B cell (primary cell): ENCODE measurements around the gene TRIO. TPM values are rescaled to one million over a fixed set of nuclear protein-coding genes. Genes with fewer than 3 reads are reported as not detected.
"Not testable (repeated sequence)": the region's sequence is repeated elsewhere in the genome, so short reads cannot be mapped to it uniquely, and the experiment has no call there.

ENCODE experiments used
- ATAC-seq: fragments of 200-7000 bp; cut with Tn5 transposase; one replicate; pipeline ENCODE4 v1.10.0; 2021; ENCODE audit warnings: low read depth, mild to moderate bottlenecking, moderate number of reproducible peaks, moderate library complexity
- CTCF ChIA-PET: fragments of 350-600 bp; sonication (Branson Sonifier 250); formaldehyde crosslinking; loops from one replicate; lab custom pipeline; 2021; ENCODE audit warnings: antibody characterized with exemption, inconsistent platforms; lab: Charles Lee
- POLR2A ChIA-PET: fragments of 350-600 bp; sonication (Branson Sonifier 250); formaldehyde crosslinking; loops from one replicate; lab custom pipeline; 2021; ENCODE audit warnings: antibody characterized with exemption; lab: Charles Lee
- DNase-seq: peaks from one replicate; pipeline ENCODE4 v3.0.0; 2013
- H2AFZ ChIP-seq: 2 replicates; pipeline ENCODE4 v1.6.1; 2012; ENCODE audit warnings: mild to moderate bottlenecking, low read depth, low read length; ENCODE audit not compliant: insufficient read depth, poor library complexity, severe bottlenecking
- H3K27ac ChIP-seq, 2 donors: 1 replicate in 1 of 2; 2 replicates in 1 of 2; pipeline ENCODE4 v1.5.1; 2012 to 2013; ENCODE audit warnings: low read length in 2 of 2, mild to moderate bottlenecking in 2 of 2, moderate library complexity in 1 of 2
- H3K27me3 ChIP-seq, 4 experiments: fragments of 200-600 bp in 1 of 4; sonication (generic) in 1 of 4; replicated peaks in 1 of 4; 1 replicate in 2 of 4; 2 replicates in 2 of 4; pipeline versions ENCODE4 v1.6.1 to v1.7.0; 2013 to 2016; ENCODE audit warnings: low read length in 3 of 4, mild to moderate bottlenecking in 2 of 4, mixed read lengths in 1 of 4, moderate library complexity in 1 of 4; ENCODE audit not compliant: insufficient read depth in 4 of 4, control insufficient read depth in 3 of 4; ENCODE audit errors: control extremely low read depth in 1 of 4
- H3K36me3 ChIP-seq, 2 experiments: replicated peaks in 1 of 2; 1 replicate in 1 of 2; 2 replicates in 1 of 2; pipeline versions ENCODE4 v1.6.1 to v1.7.1; 2013; ENCODE audit warnings: low read length in 1 of 2; ENCODE audit not compliant: insufficient read depth in 2 of 2, control insufficient read depth in 1 of 2; ENCODE audit errors: control extremely low read depth in 1 of 2, extremely low read depth in 1 of 2
- H3K4me1 ChIP-seq, 2 donors: fragments of 200-600 bp in 1 of 2; sonication (generic) in 1 of 2; 1 replicate in 1 of 2; 2 replicates in 1 of 2; pipeline versions ENCODE4 v1.5.1 to v1.6.1; 2013 to 2017; ENCODE audit warnings: low read length in 2 of 2; ENCODE audit not compliant: control insufficient read depth in 2 of 2, insufficient read depth in 2 of 2
- H3K4me2 ChIP-seq: replicated peaks from 2 replicates; pipeline ENCODE3; 2012; ENCODE audit warnings: mild to moderate bottlenecking, low read depth, low read length; ENCODE audit not compliant: poor library complexity, severe bottlenecking
- H3K4me3 ChIP-seq, 5 experiments: fragments of 200-600 bp in 1 of 5; sonication (generic) in 1 of 5; 1 replicate in 3 of 5; 2 replicates in 2 of 5; pipeline versions ENCODE4 v1.5.1 to v1.7.0; 2011 to 2016; ENCODE audit warnings: low read length in 4 of 5, mild to moderate bottlenecking in 4 of 5, low read depth in 2 of 5, control low read depth in 1 of 5, moderate library complexity in 1 of 5; ENCODE audit not compliant: insufficient read depth in 1 of 5; ENCODE audit errors: control extremely low read depth in 1 of 5, extremely low read depth in 1 of 5
- H3K79me2 ChIP-seq: fragments of 200-600 bp; sonication (generic); one replicate; pipeline ENCODE4 v1.6.0; 2016; ENCODE audit warnings: low read length; ENCODE audit not compliant: control insufficient read depth, insufficient read depth
- H3K9ac ChIP-seq: fragments of 200-600 bp; sonication (generic); 2 replicates; pipeline ENCODE4 v1.6.1; 2017; ENCODE audit warnings: mild to moderate bottlenecking, low read length, moderate library complexity
- H3K9me3 ChIP-seq, 3 donors: one replicate each; pipeline versions ENCODE4 v1.6.1 to v1.7.1; 2013; ENCODE audit warnings: low read length in 2 of 3; ENCODE audit not compliant: control insufficient read depth in 2 of 3, insufficient read depth in 1 of 3; ENCODE audit errors: control extremely low read depth in 1 of 3
- H4K20me1 ChIP-seq: 2 replicates; pipeline ENCODE4 v1.6.0; 2012; ENCODE audit warnings: mild to moderate bottlenecking, low read length; ENCODE audit not compliant: insufficient read depth, control insufficient read depth, poor library complexity, severe bottlenecking
- H3K27ac Mint-ChIP-seq: one replicate; pipeline ENCODE4 v1.8.0; 2021; ENCODE audit warnings: mixed read lengths
- H3K27me3 Mint-ChIP-seq: one replicate; pipeline ENCODE4 v1.8.0; 2021; ENCODE audit warnings: mixed read lengths
- H3K4me1 Mint-ChIP-seq: one replicate; pipeline ENCODE4 v1.8.0; 2021; ENCODE audit warnings: mixed read lengths
- H3K4me3 Mint-ChIP-seq: one replicate; pipeline ENCODE4 v1.8.0; 2021; ENCODE audit warnings: mixed read lengths
- H3K9me3 Mint-ChIP-seq: one replicate; pipeline ENCODE4 v1.8.0; 2022; ENCODE audit warnings: mixed read lengths; ENCODE audit not compliant: insufficient read depth
- EZH2 ChIP-seq: IDR thresholded peaks from 2 replicates; pipeline ENCODE4 v1.6.1; 2012; ENCODE audit warnings: borderline replicate concordance, low read depth, mild to moderate bottlenecking, moderate library complexity, low read length; ENCODE audit not compliant: insufficient read depth, poor library complexity, severe bottlenecking
- WGBS: methylation state at CpG from one replicate; pipeline ENCODE4 v1.1.5; 2013; ENCODE audit warnings: missing lambda C conversion rate; ENCODE audit not compliant: insufficient coverage; 5-methylcytosine and 5-hydroxymethylcytosine counted together
- intact Hi-C: fragments of 100-400 bp; cut with micrococcal nuclease; formaldehyde crosslinking; loops from one replicate; pipeline ENCODE4 v1.10.0; 2022
- polyA plus RNA-seq: library from polyadenylated mRNA; depleted of rRNA; stranded (reverse); fragments of >200 nt; gene quantifications from 2 replicates; pipeline ENCODE4 v1.2.3, GENCODE V29; 2012
- total RNA-seq, 2 donors: library from RNA; stranded (reverse); fragments of 120-200 nt in 1 of 2; gene quantifications; 1 replicate in 1 of 2; 2 replicates in 1 of 2; pipeline versions ENCODE4 v1.2.3 to v1.2.4, GENCODE V29; 2013 to 2022
- TF ChIP-seq, protein P1 (sequence below): fragments of 200-600 bp; IDR thresholded peaks from one replicate; pipeline ENCODE4 v1.8.0; 2022; ENCODE audit warnings: antibody characterized with exemption, mild to moderate bottlenecking

TRIO gene
- total and polyA plus RNA-seq, 2 donors (not counting 1 experiment from before 2014, with no cell fraction given) = 90.5 to 479 TPM

DNA sequence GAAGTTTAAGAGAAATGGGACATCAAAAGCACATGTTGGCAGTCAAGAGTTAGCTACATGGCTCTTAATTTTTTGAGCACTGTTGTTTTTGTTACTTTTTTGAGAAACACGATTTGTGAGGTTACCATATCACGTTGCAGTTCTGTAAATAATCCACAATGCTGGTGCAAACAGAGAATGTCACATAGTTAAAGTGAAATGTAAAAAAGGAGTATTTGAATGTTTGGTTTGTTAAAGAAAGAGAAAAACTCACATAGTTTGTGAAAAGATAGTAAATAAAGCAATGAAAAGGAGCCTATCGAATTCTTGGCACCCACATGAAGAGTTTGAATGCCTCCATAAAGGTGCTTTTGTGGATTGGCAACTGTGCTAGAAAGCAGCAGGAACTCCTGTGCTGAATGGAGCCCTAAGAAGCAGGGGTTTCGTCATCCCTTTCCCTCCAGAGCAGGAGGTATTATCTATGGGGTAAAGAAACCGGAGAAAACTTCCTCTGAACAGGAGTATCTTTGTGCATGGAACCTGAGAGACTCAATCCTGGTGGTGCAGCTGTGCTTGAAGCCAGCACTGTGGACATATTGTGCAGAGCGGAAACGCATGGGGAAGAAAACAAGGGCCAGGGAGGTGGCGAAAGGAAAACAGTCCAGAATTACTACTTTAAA is 289.9 kb downstream of the TRIO start:
- Histone ChIP-seq H3K27ac (no peak overlapping the region), H3K27me3 (no peaks in the 10 kb centered on the region), H3K36me3 (peaks cover 9 to 22% of the 10 kb centered on the region in 2 experiments), H3K79me2 (no peaks in the 10 kb centered on the region), H3K4me3 (no peak overlapping the region), H4K20me1 (peaks cover 8% of the 10 kb centered on the region), H3K4me2 (no peak overlapping the region), H2AFZ (no peak overlapping the region), H3K4me1 (no peaks in the 10 kb centered on the region), H3K9me3 (no peaks in the 10 kb centered on the region), H3K9ac (no peak overlapping the region)
- 89% methylated on average over 4 of the region's 8 CpGs for WGBS
- Mint-ChIP-seq H3K27ac (no peak overlapping the region), H3K4me1 (no peaks in the 10 kb centered on the region), H3K4me3 (no peak overlapping the region), H3K27me3 (no peaks in the 10 kb centered on the region), H3K9me3 (no peaks in the 10 kb centered on the region)
- DNase-seq (no peak), ATAC-seq (no peak)
- TF ChIP-seq EZH2 = no peak
- TF ChIP-seq, protein P1, sequence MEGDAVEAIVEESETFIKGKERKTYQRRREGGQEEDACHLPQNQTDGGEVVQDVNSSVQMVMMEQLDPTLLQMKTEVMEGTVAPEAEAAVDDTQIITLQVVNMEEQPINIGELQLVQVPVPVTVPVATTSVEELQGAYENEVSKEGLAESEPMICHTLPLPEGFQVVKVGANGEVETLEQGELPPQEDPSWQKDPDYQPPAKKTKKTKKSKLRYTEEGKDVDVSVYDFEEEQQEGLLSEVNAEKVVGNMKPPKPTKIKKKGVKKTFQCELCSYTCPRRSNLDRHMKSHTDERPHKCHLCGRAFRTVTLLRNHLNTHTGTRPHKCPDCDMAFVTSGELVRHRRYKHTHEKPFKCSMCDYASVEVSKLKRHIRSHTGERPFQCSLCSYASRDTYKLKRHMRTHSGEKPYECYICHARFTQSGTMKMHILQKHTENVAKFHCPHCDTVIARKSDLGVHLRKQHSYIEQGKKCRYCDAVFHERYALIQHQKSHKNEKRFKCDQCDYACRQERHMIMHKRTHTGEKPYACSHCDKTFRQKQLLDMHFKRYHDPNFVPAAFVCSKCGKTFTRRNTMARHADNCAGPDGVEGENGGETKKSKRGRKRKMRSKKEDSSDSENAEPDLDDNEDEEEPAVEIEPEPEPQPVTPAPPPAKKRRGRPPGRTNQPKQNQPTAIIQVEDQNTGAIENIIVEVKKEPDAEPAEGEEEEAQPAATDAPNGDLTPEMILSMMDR = no peak
- intact Hi-C loops = no loop called here
- ChIA-PET POLR2A (no interaction called here), CTCF (interaction anchor here (1.3 kb wide), 1 partner anchor 33 kb away, joined by 4 read pairs; no protein-coding TSS in a partner anchor)

DNA sequence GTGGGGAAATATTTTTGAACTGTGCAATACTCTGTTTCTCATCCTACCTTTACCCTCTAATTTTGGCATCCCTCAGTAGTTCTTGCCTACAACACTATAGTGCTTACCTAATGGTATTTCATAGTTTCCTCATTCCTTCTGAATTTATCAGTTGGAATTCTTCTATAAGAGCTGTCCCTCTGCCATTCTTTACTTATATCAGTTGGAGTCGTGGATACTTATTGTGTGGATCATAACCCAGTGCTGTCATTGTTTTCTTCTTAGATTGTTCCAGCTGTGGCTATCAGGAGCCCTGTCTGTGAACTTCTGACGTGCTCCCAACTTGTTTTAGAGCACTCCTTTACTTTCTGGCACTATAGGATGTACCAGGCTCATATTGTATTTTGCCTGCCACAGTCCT is 292.3 kb downstream of the TRIO start:
- Histone ChIP-seq H3K27me3 (no peaks in the 10 kb centered on the region), H3K4me3 (no peak overlapping the region), H3K79me2 (no peaks in the 10 kb centered on the region), H3K9me3 (no peaks in the 10 kb centered on the region), H4K20me1 (peaks cover 16% of the 10 kb centered on the region), H3K9ac (no peak overlapping the region), H3K4me2 (no peak overlapping the region), H3K36me3 (peaks cover 9 to 37% of the 10 kb centered on the region in 2 experiments), H3K27ac (no peak overlapping the region), H2AFZ (no peak overlapping the region), H3K4me1 (no peaks in the 10 kb centered on the region)
- H3K27ac Mint-ChIP-seq = no peak overlapping the region
- intact Hi-C loops = no loop called here
- H3K27me3 Mint-ChIP-seq = no peaks in the 10 kb centered on the region
- TF ChIP-seq, protein P1 = no peak
- TF ChIP-seq EZH2 = no peak
- no peaks in the 10 kb centered on the region for H3K9me3 Mint-ChIP-seq
- ATAC-seq (no peak), DNase-seq (no peak)
- ChIA-PET POLR2A (no interaction called here), CTCF (no interaction called here)
- WGBS = 50% methylated on average over 2 of the region's 2 CpGs
- no peaks in the 10 kb centered on the region for H3K4me1 Mint-ChIP-seq
- no peak overlapping the region for H3K4me3 Mint-ChIP-seq

DNA sequence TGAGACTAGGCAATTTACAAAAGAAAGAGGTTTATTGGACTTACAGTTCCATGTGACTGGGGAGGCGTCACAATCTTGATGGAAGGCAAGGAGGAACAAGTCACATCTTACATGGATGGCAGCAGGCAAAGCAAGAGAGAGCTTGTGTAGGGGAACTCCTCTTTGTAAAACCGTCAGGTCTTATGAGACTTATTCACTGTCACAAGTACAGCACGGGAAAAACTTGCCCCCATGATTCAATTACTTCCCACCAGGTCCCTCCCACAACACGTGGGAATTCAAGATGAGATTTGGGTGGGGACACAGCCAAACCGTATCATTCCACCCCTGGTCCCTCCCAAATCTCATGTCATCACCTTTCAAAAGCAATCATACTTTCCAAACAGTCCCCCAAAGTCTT is 293.0 kb downstream of the TRIO start:
- H3K9ac ChIP-seq, H3K4me3 ChIP-seq, CTCF ChIA-PET, H3K9me3 Mint-ChIP-seq, H3K9me3 ChIP-seq, ATAC-seq, H3K27me3 Mint-ChIP-seq, H3K4me2 ChIP-seq, H3K27ac ChIP-seq, H3K4me3 Mint-ChIP-seq, intact Hi-C loops, H3K4me1 Mint-ChIP-seq, H3K27ac Mint-ChIP-seq, H2AFZ ChIP-seq, DNase-seq, H3K27me3 ChIP-seq, H3K79me2 ChIP-seq, H3K4me1 ChIP-seq, POLR2A ChIA-PET: not testable (repeated sequence)
- H4K20me1 ChIP-seq = peaks cover 16% of the 10 kb centered on the region
- peaks cover 9 to 42% of the 10 kb centered on the region in 2 experiments for H3K36me3 ChIP-seq
- WGBS = 100% methylated on average over 3 of the region's 5 CpGs
